Adrenal gland (tissue), 12 donors: ENCODE measurements around the gene BBLN. TPM values are rescaled to one million over a fixed set of nuclear protein-coding genes. Genes with fewer than 3 reads are reported as not detected.

Experiments used
- DNase-seq, 7 donors: peaks; one replicate each; pipeline ENCODE4 v3.0.0-alpha.2; 2019 to 2020
- H3K27ac ChIP-seq, 5 donors: fragments of 200-600 bp; sonication (generic) in 4 of 5; 1 replicate in 3 of 5; 2 replicates in 2 of 5; pipeline versions ENCODE4 v1.5.1 to v1.8.0; 2016 to 2020; ENCODE audit warnings: mild to moderate bottlenecking in 1 of 5
- H3K27me3 ChIP-seq: fragments of 200-600 bp; 2 replicates; pipeline ENCODE4 v1.8.0; 2021
- H3K36me3 ChIP-seq, 2 donors: fragments of 200-600 bp; replicated peaks in 1 of 2; 1 replicate in 1 of 2; 2 replicates in 1 of 2; pipeline versions ENCODE4 v1.5.1 to v1.8.0; 2018 to 2022
- H3K4me1 ChIP-seq, 2 donors: fragments of 200-600 bp; replicated peaks in 1 of 2; 1 replicate in 1 of 2; 2 replicates in 1 of 2; pipeline versions ENCODE4 v1.5.1 to v1.8.0; 2018 to 2021
- H3K4me3 ChIP-seq, 4 donors: fragments of 200-600 bp; sonication (generic) in 3 of 4; one replicate each; pipeline ENCODE4 v1.5.1; 2016 to 2018
- H3K9me3 ChIP-seq, 3 donors: fragments of 200-600 bp; sonication (generic) in 1 of 3; replicated peaks in 1 of 3; 1 replicate in 2 of 3; 2 replicates in 1 of 3; pipeline versions ENCODE4 v1.5.1 to v1.8.0; 2016 to 2021
- CTCF ChIP-seq, 6 experiments: fragments of 450-650 bp in 4 of 6; fragments of 200-600 bp in 2 of 6; sonication (generic) in 1 of 6; IDR thresholded peaks; 1 replicate in 5 of 6; 2 replicates in 1 of 6; pipeline versions ENCODE4 v1.5.1 to v1.8.0; 2016 to 2021; ENCODE audit warnings: antibody characterized with exemption in 6 of 6, mild to moderate bottlenecking in 2 of 6, moderate library complexity in 1 of 6
- POLR2A ChIP-seq, 2 donors: fragments of 450-650 bp; IDR thresholded peaks; one replicate each; pipeline ENCODE4 v1.6.1; 2017; ENCODE audit warnings: antibody characterized with exemption in 2 of 2, mild to moderate bottlenecking in 2 of 2, moderate library complexity in 1 of 2
- WGBS, 4 donors: extraction: QIAGEN DNeasy Blood & Tissue Kit in 2 of 4; methylation state at CpG; one replicate each; pipeline versions ENCODE4 v1.1.5 to v1.1.7; 2013 to 2017; 5-methylcytosine and 5-hydroxymethylcytosine counted together
- intact Hi-C, 2 donors: fragments of 100-400 bp; cut with DNase I; formaldehyde crosslinking; loops; one replicate each; pipeline versions ENCODE4 v1.14.1 to v1.15.0; 2022 to 2023
- polyA plus RNA-seq, 3 donors: library from polyadenylated mRNA; stranded (reverse); fragments of 200-250 nt in 2 of 3; fragments of 350-450 nt in 1 of 3; fragmentation: Illumina TruSeq in 1 of 3; extraction: RNeasy Lipid Tissue Mini Kit (QIAGEN cat#74804) in 1 of 3; gene quantifications; one replicate each; pipeline ENCODE4 v1.2.3, GENCODE V29; 2013 to 2014
- total RNA-seq, 9 donors: library from RNA; depleted of rRNA in 4 of 9; stranded (reverse); fragments of >200 nt in 4 of 9; fragments of 120-200 nt in 1 of 9; fragmentation: NEBNext Ultra II Directional in 1 of 9; extraction: Animal tissue kit (Norgen Biotek cat#: 25700) in 1 of 9; gene quantifications; one replicate each; pipeline versions ENCODE4 v1.1.0 to v1.2.4, GENCODE V29; 2013 to 2023
- donor health status: healthy with polysubstance abuse.
- donor health status: Bipolar disorder and iron deficiency.
- donor health status: DM: yes; HTN: yes; CAD: no.
- donor health status: DM: no; HTN: no; CAD: no.
- donor health status: DM: no; HTN: no; CAD: no.
- donor health status: DM: yes; HTN: yes; CAD: no.

The BBLN gene
- total and polyA plus RNA-seq, 12 donors = 5.5 to 1,914 (median 419) TPM

GRCh38 chr9:128121924-128122808 lies 37.9 kb upstream of the BBLN start:
- peak in 3 of 7 donors; percentile 6 to 27 (median 24) for DNase-seq
- intact Hi-C loops = loop anchor here in 1 of 2 donors (5.0 kb wide), 1 partner anchor 180 kb away; no protein-coding TSS in a partner anchor
- H3K27ac ChIP-seq = no peak overlapping the region
- H3K9me3 ChIP-seq = no peaks in the 10 kb centered on the region
- 85 to 88% (median 87%) methylated on average over 18 to 27 of the region's 27 CpGs for WGBS, 4 donors
- H3K36me3 ChIP-seq = peaks cover 0 to 50% of the 10 kb centered on the region in 2 donors
- TF ChIP-seq POLR2A (IDR thresholded peaks at IDR 0.05) = no peak
- TF ChIP-seq CTCF (IDR thresholded peaks at IDR 0.05) = no peak
- peaks cover 18 to 22% of the 10 kb centered on the region in 2 donors for H3K4me1 ChIP-seq
- no peaks in the 10 kb centered on the region for H3K27me3 ChIP-seq
- H3K4me3 ChIP-seq = no peak overlapping the region

GRCh38 chr9:128122809-128123175 lies 37.3 kb upstream of the BBLN start:
- Histone ChIP-seq H3K27me3 (no peaks in the 10 kb centered on the region), H3K4me3 (no peak overlapping the region), H3K4me1 (peaks cover 18 to 22% of the 10 kb centered on the region in 2 donors), H3K9me3 (no peaks in the 10 kb centered on the region), H3K27ac (no peak overlapping the region), H3K36me3 (peaks cover 0 to 50% of the 10 kb centered on the region in 2 donors)
- WGBS, 4 donors = 90 to 98% (median 92%) methylated on average over 16 to 24 of the region's 24 CpGs; no CpG with 5 or more reads in 1 of the 4 donors
- peak in 2 of 7 donors; percentile 26 to 27 for DNase-seq
- intact Hi-C loops = loop anchor here in 1 of 2 donors (5.0 kb wide), 1 partner anchor 180 kb away; no protein-coding TSS in a partner anchor
- no peak for TF ChIP-seq CTCF (IDR thresholded peaks at IDR 0.05)
- no peak for TF ChIP-seq POLR2A (IDR thresholded peaks at IDR 0.05)

- intact Hi-C loops = loop anchor here in 1 of 2 donors (5.0 kb wide), 1 partner anchor 181 kb away; no protein-coding TSS in a partner anchor
- peak in 1 of 7 donors; percentile 17 for DNase-seq
- TF ChIP-seq CTCF (IDR thresholded peaks at IDR 0.05) (no peak), POLR2A (IDR thresholded peaks at IDR 0.05) (no peak)
Observed at GRCh38 chr9:128123451-128124080, 36.5 kb upstream of the BBLN start.

GRCh38 chr9:128124451-128124850 lies 35.6 kb upstream of the BBLN start:
- intact Hi-C loops = loop anchor here in 1 of 2 donors (5.0 kb wide), 1 partner anchor 182 kb away; no protein-coding TSS in a partner anchor
- DNase-seq = peak in 1 of 7 donors; percentile 14
- WGBS, 4 donors = 73 to 91% (median 87%) methylated on average over 4 to 8 of the region's 8 CpGs
- peaks cover 0 to 50% of the 10 kb centered on the region in 2 donors for H3K36me3 ChIP-seq
- TF ChIP-seq CTCF (IDR thresholded peaks at IDR 0.05) = no peak
- TF ChIP-seq POLR2A (IDR thresholded peaks at IDR 0.05) = no peak
- no peaks in the 10 kb centered on the region for H3K27me3 ChIP-seq
- no peaks in the 10 kb centered on the region for H3K9me3 ChIP-seq
- H3K4me1 ChIP-seq = peaks cover 21 to 29% of the 10 kb centered on the region in 2 donors
- no peak overlapping the region for H3K4me3 ChIP-seq
- H3K27ac ChIP-seq = no peak overlapping the region

More at GRCh38 chr9:128123451-128124080, 36.5 kb upstream of the BBLN start:
- Histone ChIP-seq H3K4me3 (no peak overlapping the region), H3K9me3 (no peaks in the 10 kb centered on the region), H3K36me3 (peaks cover 0 to 50% of the 10 kb centered on the region in 2 donors), H3K27me3 (no peaks in the 10 kb centered on the region), H3K4me1 (peaks cover 18 to 22% of the 10 kb centered on the region in 2 donors), H3K27ac (no peak overlapping the region)
- WGBS, 4 donors = 90 to 97% (median 91%) methylated on average over 14 to 21 of the region's 21 CpGs
